Cardiac muscle cell (in vitro differentiated cells and primary cell): Measurements from ENCODE around the gene PDE6G. TPM values are rescaled to one million over a fixed set of nuclear protein-coding genes. Genes with fewer than 3 reads are reported as not detected.

Experiments used
- DNase-seq, 2 donors: peaks; one replicate each; pipeline versions ENCODE4 v3.0.0 to v3.0.0-alpha.2; 2010 to 2017; ENCODE audit warnings: low read depth in 1 of 2, low spot score in 1 of 2
- H3K27ac ChIP-seq: fragments of 200-600 bp; sonication (generic); 2 replicates; pipeline ENCODE4 v1.5.1; 2016
- H3K27me3 ChIP-seq: fragments of 200-600 bp; sonication (generic); 2 replicates; pipeline ENCODE4 v1.6.0; 2016; ENCODE audit warnings: control low read depth
- H3K36me3 ChIP-seq: fragments of 200-600 bp; sonication (generic); 2 replicates; pipeline ENCODE4 v1.5.1; 2016; ENCODE audit warnings: control low read depth
- H3K4me1 ChIP-seq: fragments of 200-600 bp; sonication (generic); 2 replicates; pipeline ENCODE4 v1.8.1; 2017; ENCODE audit warnings: low read depth, mild to moderate bottlenecking, mixed run types
- H3K4me3 ChIP-seq: fragments of 200-600 bp; sonication (generic); 2 replicates; pipeline ENCODE4 v1.5.1; 2016; ENCODE audit warnings: mild to moderate bottlenecking
- H3K9me3 ChIP-seq: fragments of 200-600 bp; sonication (generic); 2 replicates; pipeline ENCODE4 v1.5.1; 2017; ENCODE audit warnings: low read depth, mild to moderate bottlenecking, control low read depth
- polyA plus RNA-seq: library from polyadenylated mRNA; unstranded; fragments of >200 nt; fragmentation: Nextera tagmentation; extraction: Ambion mirVana; gene quantifications from 2 replicates; pipeline ENCODE4 v1.2.1, GENCODE V29; 2016
- total RNA-seq: library from RNA; depleted of rRNA; stranded (reverse); fragments of >200 nt; gene quantifications from 2 replicates; pipeline ENCODE4 v1.2.3, GENCODE V29; 2016
- TF ChIP-seq, protein P1 (sequence below): IDR thresholded peaks from 2 replicates; pipeline ENCODE4 v1.5.1; 2012; ENCODE audit warnings: low read depth, mild to moderate bottlenecking, low read length

PDE6G gene
- total and polyA plus RNA-seq, 2 experiments from 2014 or later, result 1.8 to 2.3 TPM

DNA sequence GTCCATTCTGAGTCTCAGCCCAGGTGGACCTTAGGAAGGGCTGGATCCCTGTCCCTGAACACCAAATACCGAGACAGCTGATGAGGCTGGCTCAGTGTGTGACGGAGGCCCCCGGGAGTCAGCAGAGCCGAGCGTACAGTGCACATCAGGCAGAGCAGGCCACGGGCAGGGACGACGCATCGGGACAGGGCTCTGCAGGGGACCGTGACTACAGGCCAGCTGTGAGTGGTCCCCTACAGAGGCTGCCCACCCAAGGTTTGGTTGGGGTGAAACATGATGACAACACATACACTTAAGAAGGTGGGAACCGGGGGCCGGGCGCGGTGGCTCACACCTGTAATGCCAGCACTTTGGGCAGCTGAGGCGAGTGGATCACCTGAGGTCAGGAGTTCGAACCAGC is 16.6 kb upstream of the PDE6G start:
- Histone ChIP-seq H3K27me3 (no peaks in the 10 kb centered on the region), H3K27ac (no peak overlapping the region), H3K4me1 (no peaks in the 10 kb centered on the region), H3K9me3 (no peaks in the 10 kb centered on the region), H3K4me3 (no peak overlapping the region), H3K36me3 (peaks cover 19% of the 10 kb centered on the region)
- TF ChIP-seq, protein P1, sequence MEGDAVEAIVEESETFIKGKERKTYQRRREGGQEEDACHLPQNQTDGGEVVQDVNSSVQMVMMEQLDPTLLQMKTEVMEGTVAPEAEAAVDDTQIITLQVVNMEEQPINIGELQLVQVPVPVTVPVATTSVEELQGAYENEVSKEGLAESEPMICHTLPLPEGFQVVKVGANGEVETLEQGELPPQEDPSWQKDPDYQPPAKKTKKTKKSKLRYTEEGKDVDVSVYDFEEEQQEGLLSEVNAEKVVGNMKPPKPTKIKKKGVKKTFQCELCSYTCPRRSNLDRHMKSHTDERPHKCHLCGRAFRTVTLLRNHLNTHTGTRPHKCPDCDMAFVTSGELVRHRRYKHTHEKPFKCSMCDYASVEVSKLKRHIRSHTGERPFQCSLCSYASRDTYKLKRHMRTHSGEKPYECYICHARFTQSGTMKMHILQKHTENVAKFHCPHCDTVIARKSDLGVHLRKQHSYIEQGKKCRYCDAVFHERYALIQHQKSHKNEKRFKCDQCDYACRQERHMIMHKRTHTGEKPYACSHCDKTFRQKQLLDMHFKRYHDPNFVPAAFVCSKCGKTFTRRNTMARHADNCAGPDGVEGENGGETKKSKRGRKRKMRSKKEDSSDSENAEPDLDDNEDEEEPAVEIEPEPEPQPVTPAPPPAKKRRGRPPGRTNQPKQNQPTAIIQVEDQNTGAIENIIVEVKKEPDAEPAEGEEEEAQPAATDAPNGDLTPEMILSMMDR, result no peak
- no peak for DNase-seq

DNA sequence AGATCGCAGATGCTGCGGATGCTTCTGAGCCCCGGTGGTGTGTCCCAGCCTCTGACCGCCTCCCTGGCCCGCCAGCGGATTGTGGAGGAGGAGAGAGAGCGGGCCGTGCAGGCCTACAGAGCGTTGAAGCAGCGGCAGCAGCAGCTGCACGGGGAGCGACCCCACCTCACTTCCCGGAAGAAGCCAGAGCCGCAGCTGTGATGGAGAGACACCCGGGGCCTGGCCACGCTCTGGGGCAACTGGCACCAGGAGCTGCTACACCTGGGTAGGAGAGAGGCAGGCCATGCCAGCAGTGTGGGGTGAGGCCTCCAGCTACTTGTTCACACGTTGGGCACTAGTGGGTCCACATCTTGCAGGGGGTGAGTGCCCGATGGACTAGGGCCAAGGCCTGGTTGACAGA is 16.2 kb upstream of the PDE6G start:
- DNase-seq, result no peak
- Histone ChIP-seq H3K27me3 (no peaks in the 10 kb centered on the region), H3K4me1 (peaks cover 1% of the 10 kb centered on the region), H3K36me3 (peaks cover 19% of the 10 kb centered on the region), H3K27ac (no peak overlapping the region), H3K9me3 (no peaks in the 10 kb centered on the region), H3K4me3 (no peak overlapping the region)
- TF ChIP-seq, protein P1, result no peak

DNA sequence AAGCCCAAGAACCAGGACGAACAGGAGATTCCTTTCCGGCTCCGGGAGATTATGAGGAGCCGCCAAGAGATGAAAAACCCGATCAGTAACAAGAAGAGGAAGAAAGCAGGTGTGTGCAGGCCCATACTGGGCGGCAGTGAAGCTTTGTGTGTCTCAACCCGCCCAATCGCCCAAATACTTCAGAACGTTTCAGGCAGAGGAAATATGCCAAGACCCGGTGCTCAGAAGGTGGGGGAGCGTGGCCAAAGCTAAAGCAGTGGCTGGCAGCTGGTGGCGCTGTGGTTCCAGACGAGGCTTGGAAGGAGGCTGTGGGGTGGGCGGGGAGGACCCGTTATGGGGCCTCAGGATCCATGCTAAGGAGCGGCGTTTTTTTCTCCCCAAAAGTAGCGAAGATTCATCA is 11.4 kb upstream of the PDE6G start:
- Histone ChIP-seq H3K4me3 (no peak overlapping the region), H3K36me3 (peaks cover 15% of the 10 kb centered on the region), H3K27me3 (no peaks in the 10 kb centered on the region), H3K27ac (no peak overlapping the region), H3K9me3 (no peaks in the 10 kb centered on the region), H3K4me1 (peaks cover 8% of the 10 kb centered on the region)
- no peak for DNase-seq
- TF ChIP-seq, protein P1, result no peak

DNA sequence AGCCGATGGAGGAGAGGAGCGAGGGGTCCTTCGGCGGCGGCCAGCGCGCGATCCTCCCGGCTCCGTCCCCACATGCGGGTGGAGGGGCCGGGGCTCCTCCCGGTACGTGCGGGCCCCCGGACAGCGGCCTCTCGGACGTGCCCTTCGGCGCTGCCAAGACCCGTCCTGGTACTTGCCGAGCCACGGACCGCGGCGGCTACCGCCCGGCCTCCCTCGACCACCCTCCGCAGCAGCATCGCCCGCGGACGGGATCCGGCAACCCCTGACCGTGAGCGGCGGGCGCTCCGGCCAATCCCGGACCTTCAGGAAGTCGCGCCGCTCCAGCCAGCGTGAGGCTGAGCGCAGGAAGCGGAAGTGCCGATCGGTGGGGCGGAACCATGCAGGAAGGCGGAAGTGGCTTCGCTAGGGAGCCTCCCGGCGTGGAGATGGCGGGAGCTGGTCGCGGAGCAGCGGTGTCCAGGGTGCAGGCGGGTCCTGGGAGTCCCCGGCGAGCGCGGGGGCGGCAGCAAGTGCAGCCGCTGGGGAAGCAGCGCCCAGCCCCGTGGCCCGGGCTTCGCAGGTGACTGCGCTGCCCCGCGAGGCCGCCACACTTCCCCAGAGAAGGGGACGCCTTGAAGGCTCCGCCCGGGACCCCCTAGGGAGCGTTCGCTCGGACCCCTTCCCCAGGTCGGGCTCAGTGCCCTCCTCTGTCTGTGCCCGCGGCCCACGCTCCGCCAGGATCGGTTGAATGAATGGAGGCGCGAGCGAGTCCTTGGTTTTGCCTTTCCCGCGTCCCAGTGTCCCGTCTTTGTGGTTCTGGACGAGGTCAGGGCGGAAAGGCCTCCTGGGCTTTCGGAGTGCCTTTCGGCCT is 10.2 kb upstream of the PDE6G start, which contains the start of the genes CCDC137 and OXLD1:
TSS of gene CCDC137 (plus strand) at position 396 of the 850 bp plus-strand sequence. CDS start at position 426, 30 bp downstream.
TSS of gene OXLD1 (minus strand) at position 264 of the 850 bp plus-strand sequence. CDS start at position 236, 28 bp downstream.
- Histone ChIP-seq H3K9me3 (no peaks in the 10 kb centered on the region), H3K4me1 (peaks cover 8% of the 10 kb centered on the region), H3K27ac (peak within 1 kb of the TSS; percentile 71), H3K36me3 (peaks cover 12% of the 10 kb centered on the region), H3K27me3 (no peaks in the 10 kb centered on the region), H3K4me3 (peak within 1 kb of the TSS; percentile 67)
- peak; percentile 98 for DNase-seq
- TF ChIP-seq, protein P1, result no peak

DNA sequence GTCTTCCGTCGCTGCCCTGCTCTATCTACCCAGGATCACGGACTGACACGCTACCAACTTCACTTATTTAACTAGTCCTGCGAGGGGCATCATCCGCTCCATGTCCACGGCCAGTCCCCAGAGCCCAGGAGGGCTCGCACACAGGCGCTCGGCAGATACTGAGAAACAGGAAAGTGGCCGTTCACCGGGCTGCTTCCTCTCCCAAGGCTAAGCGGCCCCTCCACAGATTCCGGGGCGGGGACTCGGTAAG is 9.7 kb upstream of the PDE6G start:
- Histone ChIP-seq H3K4me1 (peaks cover 8% of the 10 kb centered on the region), H3K27me3 (no peaks in the 10 kb centered on the region), H3K27ac (peak overlapping the region; percentile 71), H3K36me3 (peaks cover 7% of the 10 kb centered on the region), H3K9me3 (no peaks in the 10 kb centered on the region), H3K4me3 (peak overlapping the region; percentile 67)
- TF ChIP-seq, protein P1, result no peak
- DNase-seq, result peak in 1 of 2 donors; percentile 81
